ENCODE measurements around the gene RCC2. TPM values are rescaled to one million over a fixed set of nuclear protein-coding genes. Genes with fewer than 3 reads are reported as not detected.

Gene RCC2
- total RNA-seq, 1 experiment from 2014 or later: 135 TPM

DNA sequence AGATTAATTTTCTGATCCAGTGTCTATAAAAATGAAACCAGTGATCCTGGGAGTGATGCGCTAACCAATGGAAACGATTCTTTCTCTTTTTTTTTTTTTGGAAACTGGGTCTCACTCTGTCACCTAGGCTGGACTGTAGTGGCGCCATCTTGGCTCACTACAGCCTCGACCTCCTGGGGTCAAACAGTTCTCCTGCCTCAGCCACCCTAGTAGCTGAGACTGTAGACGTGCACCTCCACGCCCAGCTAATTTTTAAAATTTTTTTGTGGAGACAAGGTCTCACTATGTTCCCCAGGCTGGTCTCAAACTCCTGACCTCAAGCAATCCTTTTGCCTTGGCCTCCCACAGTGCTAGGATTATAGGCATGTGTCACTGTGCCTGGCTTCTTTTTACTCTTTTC lies 3.4 kb upstream of the RCC2 start:
- no peak for DNase-seq (ENCODE audit: low read depth)

DNA sequence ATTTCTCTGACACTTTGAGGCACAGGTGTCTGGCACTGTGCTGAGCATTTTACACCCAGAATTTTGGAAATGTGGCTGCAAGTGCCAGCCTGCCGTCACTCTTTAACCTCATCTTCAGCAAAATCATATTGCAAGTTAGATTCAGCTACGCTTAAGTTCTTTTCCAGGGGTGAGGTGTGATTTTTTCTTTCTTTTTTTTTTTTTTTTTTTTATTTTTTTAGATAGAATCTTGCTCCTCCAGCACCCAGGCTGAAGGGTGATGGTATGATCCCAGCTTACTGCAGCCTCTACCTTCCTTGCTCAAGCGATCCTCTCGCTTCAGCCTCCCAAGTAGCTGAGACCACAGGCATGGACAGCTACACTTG lies 2.5 kb upstream of the RCC2 start:
- no peak for DNase-seq (ENCODE audit: low read depth)

DNA sequence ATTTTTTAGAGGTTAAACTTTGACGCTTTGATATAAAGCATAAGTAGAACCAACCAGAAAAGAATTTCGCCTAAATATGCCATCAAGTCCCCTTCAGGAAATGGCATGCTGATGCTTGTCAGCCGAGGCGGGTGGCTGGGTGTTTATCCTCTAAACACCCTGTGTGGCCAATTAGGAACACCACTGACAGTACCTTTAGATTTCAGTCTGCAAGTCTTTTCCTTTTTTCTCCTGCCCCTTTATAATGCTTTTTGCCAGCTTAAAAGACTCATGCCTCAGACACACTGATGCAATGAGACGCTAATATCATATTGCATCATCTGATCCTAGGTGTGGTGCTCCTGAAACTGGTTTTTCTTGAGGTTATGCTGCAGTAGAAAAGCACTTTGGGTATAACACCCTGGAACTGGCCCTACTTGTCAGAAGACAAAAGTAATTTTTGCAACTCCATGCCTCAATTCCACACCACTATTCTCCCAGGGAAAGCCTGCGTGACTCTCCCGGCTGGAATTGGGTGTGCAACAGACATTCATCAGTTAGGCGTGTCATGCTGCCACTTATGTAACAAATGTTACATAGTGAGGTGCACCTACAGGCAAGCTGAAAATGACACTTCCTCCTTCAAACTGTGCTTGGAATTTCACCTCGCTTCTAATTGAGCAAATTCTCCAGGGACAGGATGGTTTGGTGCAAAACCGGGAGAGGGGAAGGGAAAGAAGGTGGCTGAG lies 2.0 kb upstream of the RCC2 start:
- peak; percentile 18 for DNase-seq (ENCODE audit: low read depth)

DNA sequence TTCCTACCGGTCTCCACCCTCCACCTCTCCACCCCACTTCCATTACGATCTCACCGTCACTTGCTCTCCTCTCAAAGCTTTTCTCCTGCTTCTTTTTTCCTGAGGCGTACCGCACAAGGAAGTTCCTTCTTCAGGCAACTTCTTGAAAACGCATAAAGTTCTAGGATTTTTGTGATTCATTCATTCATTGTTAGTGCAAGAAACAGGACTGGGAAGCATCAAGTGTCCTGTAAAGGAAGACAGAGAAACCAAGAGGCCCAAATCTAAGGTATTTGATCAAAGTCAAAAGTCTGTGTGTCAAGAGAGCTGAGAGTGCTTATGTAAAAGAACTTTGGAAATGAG lies 1.3 kb upstream of the RCC2 start:
- DNase-seq (ENCODE audit: low read depth): no peak

DNA sequence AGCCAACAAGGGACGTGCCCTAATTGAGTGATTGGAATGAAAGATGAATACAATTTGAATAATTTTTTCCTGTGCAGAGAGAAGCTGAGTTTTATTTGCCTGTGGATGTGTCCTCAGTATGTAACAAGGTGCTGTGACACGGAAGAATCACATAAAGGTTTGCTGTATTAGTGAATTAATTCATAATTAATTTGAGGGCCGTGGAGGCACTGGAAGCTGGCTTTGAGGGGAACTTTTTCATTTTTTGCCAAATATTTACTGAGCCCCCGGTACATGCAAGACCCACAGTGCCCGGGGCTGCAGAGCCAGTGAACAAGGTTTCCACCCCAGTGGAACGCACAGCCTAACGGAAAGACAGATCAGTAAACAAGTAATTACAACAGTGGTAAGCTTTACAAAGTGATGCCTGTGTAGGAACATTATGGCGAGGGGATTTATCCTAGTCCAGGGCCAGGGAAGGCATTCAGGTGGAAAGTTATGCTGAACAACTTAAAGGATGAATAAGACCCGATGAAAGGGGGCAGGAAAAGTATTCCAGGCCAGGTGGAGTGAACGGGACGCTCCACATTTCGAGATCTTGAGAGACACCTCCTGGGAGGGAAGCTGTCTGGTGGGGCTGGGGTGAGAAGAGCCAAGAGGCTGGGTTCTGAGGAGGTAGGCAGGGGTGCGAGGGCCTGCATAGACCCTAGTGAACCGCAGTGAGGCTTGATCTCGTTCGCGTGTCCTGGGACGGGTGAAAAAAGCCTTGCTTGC lies 773 bp upstream of the RCC2 start:
- no peak for DNase-seq (ENCODE audit: low read depth)

DNA sequence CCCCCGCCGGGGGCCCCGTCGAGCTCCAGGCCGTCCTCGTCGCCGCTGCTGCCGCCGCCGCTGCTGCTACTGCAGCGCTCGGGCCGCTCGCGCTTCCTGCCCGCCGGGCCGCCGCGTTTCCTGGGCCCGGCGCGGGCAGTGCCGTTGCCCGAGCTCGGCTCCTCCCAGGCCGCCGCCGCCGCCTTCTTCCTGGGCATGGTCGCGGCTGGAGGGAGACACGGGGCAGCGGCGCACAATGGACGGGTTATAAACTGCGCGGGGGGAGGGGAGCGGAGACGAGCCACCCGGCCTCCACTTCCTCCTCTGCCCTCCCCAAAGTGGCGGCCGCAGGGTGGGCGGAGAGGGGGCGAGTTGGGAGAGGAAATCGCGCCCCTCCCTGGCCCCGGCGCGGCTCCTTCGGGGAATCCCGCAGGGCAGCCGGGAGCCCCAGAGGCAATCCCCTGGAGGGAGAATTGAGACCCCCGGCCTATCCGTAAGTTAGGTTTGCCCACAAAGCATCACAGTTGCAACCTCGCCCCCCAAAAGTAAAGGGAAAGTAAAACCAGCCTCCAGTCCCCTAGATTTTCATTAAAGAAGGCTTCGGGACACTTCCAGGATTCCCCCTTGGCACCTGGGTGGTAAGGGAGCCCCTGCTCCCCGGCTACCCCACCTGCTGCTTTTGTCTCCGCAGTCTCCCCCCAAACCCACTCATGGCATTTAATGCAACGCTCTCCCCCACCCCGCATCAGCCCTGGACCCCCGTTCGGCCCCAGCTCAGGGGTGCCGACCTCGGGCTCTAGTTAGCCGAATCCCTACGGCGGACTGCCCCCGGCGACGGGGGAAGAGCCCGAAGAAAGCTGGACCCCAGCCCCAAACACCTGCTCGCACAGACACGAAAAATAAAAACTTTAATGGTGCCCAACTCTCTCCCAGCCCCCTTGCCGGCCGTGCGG lies 893 bp downstream of the RCC2 start:
- peak; percentile 70 for DNase-seq (ENCODE audit: low read depth)

DNA sequence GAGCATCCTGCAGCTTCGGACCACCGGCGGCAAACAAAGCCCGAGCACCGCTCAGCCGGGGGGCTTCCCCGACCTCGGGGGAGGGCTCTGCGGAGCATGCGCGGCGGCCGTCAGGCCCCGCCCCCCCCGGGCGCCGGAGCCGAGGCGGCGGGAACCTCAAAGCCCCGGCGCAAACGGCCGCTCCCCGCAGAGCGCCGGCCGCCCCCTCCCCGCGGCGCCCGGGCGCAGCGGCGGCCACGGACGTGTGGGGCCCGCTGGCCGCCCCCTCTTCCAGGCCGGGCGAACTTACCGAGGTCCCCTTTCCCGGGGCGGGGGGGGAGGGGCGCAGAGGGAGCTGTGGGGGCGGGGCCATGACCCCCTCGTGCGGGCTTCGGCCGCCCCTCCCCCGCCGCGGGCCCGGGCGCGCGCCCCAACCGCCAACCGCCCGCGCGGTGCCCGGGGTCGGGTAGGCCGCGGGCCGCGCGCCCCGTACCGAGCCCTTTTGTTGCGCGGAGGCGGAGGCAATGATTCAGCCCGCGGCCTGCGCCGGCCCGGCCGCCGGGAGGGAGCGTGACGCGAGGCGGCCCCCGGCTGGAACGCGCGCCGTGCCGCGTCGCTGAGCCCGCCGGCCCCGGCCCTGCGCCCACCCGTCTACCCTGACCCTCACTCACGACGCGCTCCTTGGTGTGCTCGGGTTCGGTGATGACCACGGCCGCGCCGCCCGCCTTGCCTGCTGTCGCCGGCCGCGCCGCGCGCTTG lies 1.7 kb downstream of the RCC2 start:
- peak; percentile 49 for DNase-seq (ENCODE audit: low read depth)

DNA sequence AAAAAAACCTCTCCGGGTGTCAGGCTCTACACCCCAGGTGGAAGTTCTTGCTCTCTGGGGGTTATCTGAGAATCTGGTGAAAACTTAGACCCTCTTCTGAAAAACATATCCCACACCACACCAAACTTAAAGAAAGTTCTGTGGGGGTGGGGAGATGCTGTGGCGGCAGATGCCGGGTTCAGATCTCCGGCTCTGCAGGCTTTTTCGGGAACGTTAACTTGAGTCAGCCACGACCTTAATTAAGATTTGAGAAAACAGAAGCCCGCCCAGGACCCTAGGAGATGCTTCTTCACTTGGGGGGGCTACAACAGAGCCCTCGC lies 2.3 kb downstream of the RCC2 start:
- peak; percentile 23 for DNase-seq (ENCODE audit: low read depth)

DNA sequence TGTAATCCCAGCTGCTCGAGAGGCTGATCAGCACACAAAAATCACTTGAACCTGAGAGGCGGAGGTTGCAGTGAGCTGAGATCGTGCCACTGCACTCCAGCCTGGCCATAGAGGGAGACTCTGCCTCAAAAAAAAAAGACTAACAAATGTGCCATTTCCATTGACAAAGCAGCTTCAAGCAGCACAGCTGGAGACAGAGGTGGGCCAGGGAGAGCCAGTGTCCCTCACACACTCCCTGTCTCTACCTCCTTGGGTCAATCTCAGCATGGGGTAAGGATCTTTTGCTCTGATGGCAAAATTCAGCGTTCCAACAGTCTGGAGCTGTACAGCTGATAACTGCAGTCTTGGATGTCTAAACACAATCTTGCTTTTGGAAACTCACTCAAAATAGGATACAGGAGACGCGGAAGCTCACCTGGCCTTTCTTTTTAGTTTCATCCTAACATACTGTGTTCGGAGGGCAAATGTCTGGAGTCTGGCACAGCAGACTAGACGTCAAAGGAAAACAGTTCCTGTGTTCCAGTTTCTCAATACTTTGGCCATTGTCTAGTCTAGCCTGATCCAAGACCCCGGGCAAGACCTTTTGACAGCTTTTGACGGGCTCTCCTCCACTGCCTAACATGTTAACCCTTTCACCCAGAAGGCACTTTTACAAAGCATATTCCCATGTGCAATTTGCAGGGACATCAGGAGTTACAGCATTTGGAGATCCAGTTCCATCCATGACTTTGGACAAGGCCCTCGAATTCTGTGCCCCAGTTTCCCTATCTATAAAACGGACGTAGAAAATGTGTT lies 2.9 kb downstream of the RCC2 start:
- DNase-seq (ENCODE audit: low read depth): no peak

DNA sequence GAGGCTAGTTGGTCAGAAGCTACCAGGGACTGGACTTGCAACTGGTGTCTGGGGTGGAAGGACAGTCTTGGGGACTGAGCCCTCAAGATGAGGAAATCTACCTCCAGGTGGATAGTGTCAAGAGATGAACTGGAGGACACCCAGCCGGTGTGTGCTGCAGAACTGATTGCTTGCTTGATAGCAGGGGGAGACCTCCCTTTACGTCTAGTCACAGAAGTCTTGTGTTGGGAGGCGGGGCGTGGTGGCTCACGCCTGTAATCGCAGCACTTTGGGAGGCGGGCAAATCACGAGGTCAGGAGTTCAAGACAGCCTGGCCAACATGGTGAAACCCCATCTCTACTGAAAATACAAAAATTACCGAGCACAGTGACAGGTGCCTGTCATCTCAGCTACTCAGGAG lies 4.9 kb downstream of the RCC2 start:
- DNase-seq (ENCODE audit: low read depth): no peak

DNA sequence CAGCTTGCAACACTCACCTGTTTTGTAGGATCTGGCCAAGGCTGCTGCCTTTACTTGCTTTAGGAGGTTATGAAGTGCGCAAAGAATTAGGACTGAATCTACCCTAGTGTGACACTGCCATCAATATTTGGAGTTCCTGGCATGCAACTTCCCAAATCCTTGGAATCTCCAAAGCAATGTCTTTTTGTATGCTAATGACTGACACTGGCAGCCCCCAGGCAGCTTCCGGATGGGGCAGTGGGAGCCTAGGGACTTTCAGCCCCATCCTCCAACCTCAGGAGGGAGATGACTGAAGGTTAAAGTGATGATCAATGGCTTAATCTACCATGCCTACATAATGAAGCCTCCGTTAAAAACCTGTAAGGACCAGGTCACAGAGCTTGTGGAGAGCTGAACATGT lies 5.5 kb downstream of the RCC2 start:
- DNase-seq (ENCODE audit: low read depth): no peak

DNA sequence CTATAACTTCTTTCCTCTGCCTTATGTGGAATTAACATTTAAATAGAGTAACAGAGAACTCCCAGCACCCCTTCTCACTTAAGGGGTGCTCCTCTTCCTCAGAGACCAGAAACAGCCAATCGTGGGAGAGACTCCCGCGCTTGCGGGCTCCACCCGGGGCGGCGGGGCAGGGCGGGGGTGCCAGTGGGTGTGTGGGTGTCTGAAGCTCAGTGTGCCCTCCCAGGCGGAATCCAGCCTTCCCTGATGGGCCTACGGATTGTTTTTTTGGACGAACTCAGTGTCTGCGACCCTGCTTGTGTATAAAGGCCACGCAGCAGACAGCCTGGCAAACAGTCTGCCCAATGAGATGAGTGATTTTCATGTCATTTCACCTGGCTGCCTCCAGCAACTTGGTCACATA lies 6.2 kb downstream of the RCC2 start:
- DNase-seq (ENCODE audit: low read depth): no peak

DNA sequence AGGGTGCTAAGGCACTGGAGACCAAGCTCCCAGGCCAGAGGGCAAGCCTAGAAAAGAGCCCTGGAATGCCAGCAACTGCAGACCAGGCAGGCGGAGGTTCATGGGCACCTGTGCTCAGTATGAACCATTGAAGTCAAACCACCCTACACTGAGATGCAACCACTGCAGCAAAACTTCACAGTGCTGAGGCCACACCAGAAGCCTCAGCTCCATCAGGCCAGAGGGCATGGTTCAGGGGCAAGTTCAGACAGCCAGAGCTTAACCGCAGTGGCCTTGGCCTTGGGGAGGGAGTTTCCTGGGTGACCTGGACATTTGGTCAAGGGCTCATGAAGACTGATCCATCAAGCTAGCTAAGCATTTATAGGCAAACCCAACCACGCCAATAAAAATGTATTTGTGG lies 7.1 kb downstream of the RCC2 start:
- DNase-seq (ENCODE audit: low read depth): no peak

DNA sequence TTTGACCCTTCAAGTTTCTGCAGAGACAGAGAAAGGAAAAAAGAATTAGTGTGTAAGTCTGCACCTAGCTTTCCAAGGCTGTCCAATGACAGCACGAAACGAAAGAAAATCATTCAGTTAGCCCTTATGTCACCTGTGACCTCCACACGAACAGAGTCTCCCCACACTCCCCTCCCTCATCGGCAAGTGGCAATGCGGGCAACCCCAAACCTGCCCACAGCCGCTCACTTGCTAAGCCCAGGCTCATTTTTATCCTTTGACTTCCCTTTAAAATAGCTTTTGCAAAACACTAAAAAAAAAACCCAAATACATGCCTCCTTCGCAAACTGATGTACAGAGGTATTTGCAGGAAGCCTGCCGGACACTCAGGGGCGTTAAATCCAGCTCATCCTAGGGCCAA lies 10.3 kb downstream of the RCC2 start:
- no peak for DNase-seq (ENCODE audit: low read depth)

DNA sequence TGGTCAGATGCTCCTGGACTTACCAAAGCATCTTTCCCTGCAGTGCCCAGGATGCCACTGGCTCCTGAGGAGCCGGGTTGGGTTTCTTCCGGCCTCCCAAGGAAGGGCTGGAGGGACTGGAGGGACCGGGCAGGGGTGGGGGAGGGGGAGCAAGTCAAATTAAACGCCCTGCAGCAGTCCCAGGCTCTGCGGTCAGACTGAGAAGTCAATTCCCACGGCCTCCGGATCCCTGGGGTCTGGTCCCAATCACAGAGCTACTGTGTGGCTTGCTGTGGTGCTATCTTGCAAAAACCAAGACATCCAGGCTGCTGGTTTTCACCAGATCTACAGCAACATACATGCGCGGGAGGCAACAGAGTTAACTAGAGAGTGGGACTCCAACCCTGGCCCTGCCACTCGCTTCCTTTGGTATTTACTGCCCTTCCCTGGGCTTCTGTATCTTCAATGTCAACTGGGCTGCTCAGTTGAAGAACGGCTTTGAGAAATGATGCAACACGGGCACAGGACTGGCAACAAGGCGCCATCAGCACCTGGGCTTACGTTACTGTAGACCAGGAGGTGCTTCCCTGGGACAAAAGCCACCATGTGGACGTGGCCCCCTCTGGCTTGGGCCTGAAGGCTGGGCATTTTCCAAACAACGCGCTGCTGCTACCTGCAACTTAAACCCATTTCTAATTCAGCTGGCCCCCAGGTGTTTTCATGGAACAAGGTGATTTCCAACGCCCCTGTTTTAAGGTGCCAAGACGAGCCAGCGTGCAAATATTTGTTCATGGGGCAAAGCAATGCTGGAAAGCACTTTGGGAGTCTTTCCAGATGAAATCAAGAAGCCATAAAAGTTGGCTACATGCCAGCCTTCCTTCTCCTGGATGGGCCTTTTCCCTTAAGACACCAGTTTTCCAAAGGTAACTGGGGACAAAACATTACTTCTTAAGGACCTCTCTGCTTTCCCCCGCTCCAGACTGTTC lies 11.5 kb downstream of the RCC2 start:
- DNase-seq (ENCODE audit: low read depth): no peak

DNA sequence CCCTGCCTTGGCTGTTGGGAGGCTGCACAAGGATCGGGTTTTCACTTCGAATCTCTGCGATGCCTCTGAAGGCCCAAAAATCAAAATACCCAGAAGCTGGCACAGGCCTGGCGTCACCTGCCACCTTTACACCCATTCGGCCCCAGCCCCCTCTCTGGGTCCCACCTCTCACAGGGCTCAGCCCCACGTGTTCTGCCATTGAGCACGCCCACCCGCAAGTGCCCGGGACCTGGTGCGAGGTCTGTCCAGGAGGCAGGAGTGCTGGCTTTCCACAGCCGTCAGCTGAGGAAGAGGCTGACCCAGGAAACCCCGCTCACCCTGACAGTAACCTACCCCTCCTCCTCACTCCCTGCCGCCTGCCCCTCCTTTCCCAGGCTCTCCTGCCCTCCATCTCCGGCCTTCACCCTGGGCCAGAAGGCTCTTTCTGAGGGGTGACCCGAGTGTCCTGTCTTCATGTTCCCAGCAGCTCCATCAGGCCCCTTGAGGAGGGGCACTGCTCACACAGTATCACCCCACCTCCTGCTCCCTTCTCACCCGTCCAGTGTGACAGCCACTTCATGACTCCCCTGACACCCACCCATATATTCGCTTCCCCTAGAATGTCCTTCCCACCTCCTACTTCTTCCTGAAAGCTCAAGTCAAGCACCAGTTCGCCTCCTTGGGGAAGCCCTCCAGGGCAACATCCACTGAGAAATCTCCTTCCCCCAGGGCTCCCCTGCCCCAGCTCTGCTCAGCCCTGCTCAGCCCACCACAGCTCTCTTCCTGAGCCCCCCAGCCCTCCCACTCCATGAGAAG lies 13.5 kb downstream of the RCC2 start:
- no peak for DNase-seq (ENCODE audit: low read depth)

DNA sequence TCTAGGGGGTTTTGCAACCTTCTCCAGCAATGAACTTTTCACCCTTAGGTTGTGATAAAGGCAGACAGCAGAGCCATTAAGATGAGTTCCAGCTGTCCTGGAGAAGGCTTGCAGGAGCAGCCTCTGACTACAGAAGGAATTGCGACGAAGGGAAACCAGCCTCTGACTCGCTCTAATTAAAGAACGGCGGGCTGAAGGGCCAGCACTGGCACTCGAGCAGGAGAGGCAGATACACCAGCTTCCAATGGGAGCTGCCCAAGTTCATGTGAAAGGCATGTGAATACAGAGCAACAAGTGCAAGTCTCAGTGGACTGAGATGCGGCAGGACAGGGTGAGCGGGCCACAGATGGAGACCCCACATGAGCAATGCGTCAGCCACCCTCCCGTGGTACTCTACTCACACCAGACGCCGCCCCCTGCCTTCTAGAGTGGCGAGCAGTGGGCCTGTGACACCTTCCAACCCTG lies 15.7 kb downstream of the RCC2 start:
- no peak for DNase-seq (ENCODE audit: low read depth)

DNA sequence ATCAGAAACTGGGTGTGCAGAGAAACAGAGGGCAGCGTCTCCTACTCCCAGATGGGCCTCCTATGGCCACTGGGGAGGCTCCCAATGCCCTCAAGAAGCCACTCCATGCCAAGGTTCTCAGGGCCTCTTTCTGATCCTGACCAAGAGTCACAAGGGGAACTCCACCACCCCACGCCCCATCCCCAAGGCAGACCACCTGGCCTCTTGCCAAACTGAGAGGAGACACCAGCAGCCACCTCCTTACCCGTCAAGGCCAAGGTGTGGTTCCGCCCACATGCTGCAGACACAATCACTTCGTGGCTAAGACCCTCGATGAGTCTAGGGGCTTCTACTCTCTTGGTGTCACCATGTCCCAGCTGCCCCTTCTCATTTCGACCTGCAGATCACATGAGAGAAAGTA lies 17.0 kb downstream of the RCC2 start:
- DNase-seq (ENCODE audit: low read depth): no peak

DNA sequence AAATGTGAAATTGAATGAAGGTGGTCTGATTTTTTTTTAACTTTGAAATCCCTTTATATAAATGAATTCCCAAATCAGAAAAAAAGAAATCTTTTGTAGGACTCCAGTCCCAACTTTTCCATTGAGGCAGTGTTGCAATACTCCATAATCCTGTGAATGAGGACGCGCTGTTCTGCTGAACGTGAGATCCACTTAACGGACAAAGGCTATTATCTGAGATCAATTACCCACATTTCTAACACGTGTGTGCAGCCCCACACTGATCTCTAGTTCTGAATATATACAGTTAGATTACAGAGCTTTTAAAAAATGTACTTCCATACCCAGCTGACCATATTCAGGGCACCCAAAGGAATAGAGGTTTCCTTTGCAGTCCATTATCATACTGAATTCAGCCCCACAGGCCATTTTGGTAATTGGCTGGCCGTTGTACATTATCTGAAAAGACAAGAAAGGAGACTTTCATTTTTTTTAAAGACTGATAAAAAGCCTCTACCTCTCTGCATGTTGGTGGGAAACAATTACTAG lies 19.0 kb downstream of the RCC2 start:
- DNase-seq (ENCODE audit: low read depth): no peak

Data from M059J (cell line).